ENCODE data around the gene FAM9A.
"Not testable (repeated sequence)": the region's sequence is repeated elsewhere in the genome, so short reads cannot be mapped to it uniquely, and the experiment has no call there.

The FAM9A gene

DNA sequence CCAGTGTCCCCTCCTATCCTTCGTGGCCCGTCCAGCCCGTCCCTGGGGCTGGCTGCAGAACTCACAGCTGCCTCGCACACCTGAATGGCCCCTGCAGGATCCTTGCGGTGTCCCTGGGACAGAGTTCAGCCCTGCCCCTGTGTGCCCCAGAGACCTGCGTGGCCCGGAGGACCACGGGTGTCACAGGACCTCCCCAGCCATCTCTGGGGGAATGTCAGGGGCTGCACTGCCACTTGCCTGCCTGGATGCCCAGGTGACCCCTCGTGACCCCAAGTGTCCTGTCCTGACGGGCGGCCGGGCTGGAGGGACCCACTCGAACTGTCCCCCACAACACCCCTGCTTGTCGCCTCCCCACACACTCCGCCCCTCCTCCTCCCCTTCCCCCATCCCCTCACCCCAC, 832 bp downstream of the FAM9A start:
- DNase-seq = not testable (repeated sequence)

GRCh38 chrX:8799281-8799680, 1.9 kb downstream of the FAM9A start:
- not testable (repeated sequence) for DNase-seq

GRCh38 chrX:8798702-8799101, 2.5 kb downstream of the FAM9A start:
- DNase-seq = not testable (repeated sequence)

DNA sequence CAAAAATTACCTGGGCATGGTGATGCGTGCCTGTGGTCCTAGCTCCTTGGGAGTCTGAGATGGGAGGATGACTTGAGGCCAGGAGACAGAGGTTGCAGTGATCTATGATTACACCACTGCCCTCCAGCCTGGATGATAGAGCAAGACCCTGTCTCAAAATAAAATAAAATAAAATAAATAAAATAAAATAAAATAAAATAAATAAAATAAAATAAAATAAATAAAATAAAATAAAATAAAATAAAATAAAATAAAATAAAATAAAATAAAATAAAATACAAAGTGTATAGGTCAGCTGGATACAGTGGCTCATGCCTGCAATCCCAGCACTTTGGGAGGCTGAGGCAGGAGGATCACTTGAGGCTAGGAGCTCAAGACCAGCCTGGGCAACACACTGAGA, 14.1 kb downstream of the FAM9A start:
- not testable (repeated sequence) for DNase-seq

DNA sequence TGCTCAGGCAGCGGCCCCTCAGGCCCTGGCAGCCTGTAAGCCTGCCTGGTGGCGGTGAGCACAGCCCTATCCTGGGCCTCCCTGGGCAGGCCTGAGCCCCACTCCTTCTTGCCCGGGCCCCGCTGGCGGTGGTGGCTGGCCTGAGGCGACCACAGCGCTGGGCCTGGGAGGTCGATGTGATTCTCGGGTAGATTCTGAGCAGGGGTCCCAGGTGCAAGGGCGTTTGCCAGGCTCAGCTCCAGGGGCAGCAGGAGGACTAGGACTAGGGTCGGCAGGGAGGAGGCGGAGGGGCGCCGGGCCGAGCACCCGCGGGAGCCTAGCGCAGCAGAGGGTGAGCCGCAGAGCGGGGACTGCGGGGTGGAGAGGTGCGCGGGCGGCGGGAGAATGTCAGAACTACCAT, 17.0 kb downstream of the FAM9A start:
- DNase-seq = no peak

- DNase-seq = no peak
Observed at GRCh38 chrX:8783714-8784098, 17.5 kb downstream of the FAM9A start.

- no peak for DNase-seq
Observed at GRCh38 chrX:8783097-8783713, 18.0 kb downstream of the FAM9A start.

DNA sequence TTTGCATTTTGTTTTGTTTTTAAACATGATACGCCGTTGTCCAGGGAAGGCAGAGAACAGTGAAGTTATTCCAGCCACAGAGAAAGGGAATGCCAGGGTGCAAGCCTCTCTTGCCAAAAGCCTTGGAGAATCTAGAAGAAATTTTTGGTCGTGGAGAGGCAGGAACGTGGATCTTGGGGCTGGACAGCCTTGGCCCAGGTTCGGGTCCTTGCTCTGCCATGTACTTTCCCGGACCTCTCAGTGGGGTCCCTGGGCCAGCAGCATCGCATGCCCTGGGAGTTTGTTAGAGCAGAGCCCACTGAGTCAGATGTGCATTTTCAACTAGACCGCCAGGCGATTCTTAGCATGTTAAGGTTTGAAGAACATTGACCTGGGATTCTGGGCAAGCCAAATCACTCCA, 18.6 kb downstream of the FAM9A start:
- DNase-seq = no peak

DNA sequence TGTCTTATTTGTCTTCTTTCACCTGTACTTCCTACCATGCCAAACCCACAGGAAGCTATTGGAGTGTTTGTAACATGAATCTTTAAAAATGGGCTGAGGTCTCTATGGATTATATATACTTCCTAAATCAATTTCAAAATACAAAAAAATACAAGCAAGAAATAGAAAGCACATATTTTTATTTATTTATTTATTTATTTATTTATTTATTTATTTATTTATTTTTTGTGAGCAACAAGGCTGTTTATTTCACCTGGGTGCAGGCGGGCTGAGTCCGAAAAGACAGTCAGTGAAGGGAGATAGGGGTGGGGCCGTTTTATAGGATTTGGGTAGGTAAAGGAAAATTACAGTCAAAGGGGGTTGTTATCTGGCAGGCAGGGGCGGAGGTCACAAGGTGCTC, 19.3 kb downstream of the FAM9A start:
- DNase-seq = not testable (repeated sequence)

DNA sequence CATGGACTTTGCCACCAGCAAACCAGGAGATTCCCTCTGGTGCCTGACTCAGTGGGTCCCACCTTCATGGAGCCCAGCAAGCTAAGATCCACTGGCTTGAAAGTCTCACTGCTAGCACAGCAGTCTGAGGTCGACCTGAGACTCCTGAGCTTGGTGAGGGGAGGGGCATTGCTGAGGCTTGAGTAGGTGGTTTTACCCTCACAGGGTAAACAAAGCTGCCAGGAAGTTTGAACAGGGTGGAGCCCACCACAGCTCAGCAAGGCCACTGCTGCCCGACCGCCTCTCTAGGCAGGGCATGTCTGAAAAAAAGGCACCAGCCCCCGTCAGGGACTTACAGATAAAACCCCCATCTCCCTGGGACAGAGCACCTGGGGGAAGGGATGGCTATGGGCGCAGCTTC, 28.1 kb downstream of the FAM9A start:
- no peak for DNase-seq

GRCh38 chrX:8760021-8760420, 41.2 kb downstream of the FAM9A start:
- DNase-seq = no peak

GRCh38 chrX:8758706-8759105, 42.5 kb downstream of the FAM9A start:
- peak; percentile 27 for DNase-seq

DNA sequence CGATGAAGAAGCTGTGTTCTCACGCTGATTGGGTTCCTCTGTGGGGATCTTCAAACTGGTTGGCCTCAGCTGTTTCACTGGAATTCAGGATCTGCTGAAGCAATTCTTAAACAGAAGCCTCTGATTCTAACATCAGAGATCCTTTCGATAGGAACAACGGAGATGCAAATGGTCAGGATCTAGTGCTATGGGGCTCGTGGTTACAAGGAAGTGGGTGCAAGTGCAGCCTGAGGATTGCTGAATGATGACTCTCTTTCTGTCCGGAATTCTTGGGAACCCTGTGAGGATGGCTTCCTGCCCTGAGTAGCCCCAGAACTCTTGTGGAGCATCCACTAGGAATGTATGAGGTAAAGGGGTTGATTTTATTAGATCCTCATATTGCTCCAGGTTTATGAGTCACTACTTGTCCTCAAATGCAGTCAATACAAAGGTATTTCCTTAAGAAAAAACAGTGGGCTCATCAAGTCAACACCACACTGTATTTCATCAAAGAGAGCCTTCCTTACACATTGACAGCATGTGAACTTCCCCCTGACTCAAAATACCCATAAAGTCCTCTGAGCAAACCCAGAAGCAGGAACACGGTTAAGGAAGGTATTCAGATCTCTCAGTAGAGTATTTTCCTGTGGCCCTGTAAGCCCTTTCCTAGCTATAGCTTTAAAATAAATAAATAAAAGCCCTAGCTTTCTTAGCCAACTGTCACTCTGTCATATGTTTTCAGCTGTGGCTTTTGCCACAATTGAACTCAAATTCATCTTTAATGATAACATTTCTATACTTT, 43.4 kb downstream of the FAM9A start:
- DNase-seq = peak; percentile 47

- peak; percentile 28 for DNase-seq
Observed at GRCh38 chrX:8755813-8756212, 45.4 kb downstream of the FAM9A start.

DNA sequence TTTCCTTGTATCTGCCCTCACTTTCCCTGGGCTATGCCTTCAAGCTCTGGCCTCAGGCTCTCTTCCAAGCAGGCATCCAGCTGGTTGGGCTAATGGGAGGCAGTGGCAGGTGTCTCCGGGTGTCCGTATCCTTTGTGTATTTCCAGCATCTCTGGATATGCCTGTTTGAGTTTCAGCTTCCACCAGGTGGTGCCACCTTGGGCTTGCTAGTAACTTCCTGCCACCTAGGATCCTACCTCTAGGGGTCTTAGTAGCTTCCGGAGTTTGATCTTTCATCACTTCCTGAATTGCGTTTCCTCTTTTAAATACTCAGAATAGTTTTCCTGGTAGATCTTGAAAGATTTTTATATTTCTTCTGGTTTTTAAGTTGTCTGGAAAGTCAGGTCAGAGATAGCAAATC, 46.1 kb downstream of the FAM9A start:
- DNase-seq = peak; percentile 1

GRCh38 chrX:8749697-8750096, 51.5 kb downstream of the FAM9A start:
- no peak for DNase-seq

DNA sequence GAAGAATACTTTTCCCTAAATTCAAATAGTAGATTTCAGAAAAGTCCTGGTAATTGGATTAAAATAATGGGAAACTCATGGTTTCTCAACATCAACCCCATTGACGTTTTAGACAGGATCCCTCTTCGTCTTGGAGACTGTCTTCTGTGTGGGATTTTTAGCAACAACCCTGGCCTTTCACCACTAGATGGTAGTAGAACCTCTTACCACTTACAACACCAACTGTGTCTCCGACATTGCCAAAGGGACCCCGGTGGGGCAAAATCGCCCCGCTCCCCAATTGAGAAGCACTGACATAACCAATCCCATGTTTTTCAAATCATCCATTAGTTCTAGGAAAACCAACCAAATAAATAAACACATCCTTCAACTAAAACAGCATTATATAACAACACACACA, 52.3 kb downstream of the FAM9A start:
- no peak for DNase-seq

DNA sequence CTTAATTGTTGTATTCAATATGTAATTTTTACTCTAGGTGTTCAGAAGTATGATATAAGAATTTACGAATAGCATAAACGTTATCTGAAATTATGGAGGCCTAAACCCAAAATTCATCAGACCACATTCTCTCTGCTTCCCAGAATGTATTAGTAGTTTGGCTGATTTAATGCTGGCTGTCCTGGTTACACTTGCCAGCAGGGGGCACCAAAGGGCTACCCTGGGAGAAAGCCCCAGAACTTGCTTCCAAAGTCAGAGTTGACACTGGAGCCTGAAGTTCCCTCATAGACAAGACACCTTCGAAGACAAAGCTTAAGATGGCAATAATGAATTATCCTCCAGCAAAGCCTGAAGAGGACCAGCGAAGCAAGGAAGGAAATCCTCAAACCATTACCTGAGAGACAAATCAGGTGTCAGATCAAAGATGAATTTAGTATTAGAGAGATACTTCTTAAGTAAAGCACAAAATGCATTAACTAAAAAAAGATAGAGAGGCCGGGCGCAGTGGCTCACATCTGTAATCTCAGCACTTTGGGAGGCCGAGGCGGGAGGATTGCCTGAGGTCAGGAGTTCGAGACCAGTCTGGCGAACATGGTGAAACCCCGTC, 58.0 kb downstream of the FAM9A start:
- DNase-seq = no peak

- no peak for DNase-seq
Observed at GRCh38 chrX:8741981-8742380, 59.2 kb downstream of the FAM9A start.
